ENCODE data around the gene SLC39A1.
"Not testable (repeated sequence)": the region's sequence is repeated elsewhere in the genome, so short reads cannot be mapped to it uniquely, and the experiment has no call there.

SLC39A1 gene

DNA sequence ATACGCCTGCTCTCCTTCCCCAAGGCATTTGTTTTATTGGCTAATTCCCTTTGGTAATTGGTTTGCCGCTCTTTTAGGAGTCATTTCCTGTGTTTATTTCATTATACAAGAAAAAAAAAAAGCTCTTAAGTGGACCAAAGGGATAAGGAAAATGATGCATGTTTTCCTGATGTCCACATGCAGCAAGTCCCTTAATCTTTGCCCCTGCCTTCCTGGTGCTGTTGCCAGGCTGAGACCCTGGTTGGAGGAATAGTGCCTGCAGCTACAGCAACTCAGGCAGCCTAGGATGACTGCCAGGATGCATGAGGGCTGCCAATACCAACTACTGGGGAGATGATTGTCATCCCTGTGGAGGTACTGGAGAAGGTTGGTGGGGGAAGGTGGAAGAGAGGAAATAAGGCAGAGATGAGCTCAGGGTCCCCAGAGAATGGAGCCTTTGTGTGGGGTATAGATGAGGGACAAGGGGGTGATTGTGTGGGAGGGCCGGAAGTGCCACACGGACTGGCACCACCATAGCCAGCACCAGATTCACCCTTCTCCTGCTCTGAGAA, 34.5 kb downstream of the SLC39A1 start:
- DNase-seq: no peak

DNA sequence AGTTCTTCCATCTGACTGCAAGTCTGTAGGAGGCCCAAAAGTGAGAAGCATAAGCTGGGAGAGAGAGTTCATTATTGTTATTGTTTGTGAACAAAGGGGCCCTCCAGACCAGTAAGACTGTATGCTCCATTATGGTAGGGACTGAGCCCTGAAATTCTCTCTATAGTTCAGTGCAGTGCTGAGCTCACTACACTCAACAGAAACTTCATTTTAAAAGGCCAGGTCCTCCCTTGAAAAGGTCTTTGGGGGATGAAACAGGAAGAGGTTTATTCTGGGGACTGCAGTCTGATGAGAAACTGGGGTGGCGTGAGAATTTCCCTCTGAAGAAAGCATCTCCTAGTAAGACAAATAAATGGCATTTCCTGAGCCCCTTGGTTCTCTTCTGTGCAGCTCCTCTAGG, 35.1 kb downstream of the SLC39A1 start:
- no peak for DNase-seq

DNA sequence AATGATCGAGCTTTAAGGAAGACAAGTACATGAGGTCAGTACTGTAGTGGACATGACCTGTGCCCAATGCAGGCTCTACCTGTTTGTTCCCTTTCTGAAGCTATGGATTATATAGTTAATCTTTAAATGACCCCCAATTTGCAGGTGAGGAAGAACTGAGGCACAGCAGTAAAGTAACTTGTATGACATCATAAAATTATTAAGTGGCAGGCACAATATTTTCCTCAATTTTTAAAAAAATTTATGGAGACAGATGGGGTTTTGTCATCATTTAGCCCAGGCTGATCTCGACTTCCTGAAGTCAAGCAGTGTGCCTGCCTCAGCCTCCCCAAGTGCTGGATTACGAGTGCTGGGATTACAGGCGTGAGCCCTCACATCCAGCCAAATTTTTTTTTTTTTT, 36.9 kb downstream of the SLC39A1 start:
- no peak for DNase-seq

DNA sequence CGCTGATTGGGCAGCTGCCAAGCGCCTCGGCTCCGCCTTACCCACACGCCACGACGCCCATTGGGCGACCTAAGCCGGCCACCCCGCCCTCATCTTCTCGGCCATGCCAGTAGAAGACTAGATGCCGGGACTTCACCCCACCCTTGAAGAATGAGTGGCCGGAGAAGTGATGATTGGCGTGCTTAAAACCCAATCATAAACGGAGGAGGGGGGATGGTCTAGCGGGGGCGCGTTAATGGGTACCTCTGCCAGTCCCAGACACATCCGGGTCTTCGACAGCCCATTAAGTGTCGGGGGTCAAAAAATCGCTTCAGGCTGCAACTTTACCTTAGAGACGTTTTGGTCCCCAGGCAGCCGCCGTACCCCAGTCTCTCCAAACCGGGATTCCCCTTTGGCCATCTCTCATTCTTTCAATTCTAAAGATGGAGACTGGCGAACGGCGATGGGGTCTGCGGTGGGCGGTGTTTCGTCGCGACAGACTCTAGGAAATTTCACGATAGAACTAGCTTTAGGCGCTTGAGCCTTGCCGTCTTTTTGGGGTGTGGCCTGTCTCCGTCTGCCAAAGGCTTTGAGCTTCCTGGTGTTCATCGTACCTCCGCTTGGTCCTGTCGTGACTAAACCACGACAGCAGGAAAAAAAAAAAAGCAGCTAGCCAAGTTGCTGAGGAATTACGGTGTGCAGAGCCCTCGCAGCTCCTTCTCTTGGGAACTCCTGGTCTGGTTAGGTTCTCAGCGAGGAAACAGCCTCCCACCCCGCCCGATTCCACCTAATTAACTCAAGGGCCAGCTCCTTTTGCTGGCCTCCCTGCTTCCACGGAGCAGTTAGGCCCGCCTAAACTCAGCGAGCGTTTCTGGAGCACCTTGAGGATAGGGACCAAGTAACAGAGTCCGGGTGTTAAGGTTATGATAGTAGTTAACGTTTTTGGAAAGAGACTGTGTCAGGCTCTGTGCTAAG, 40.1 kb downstream of the SLC39A1 start, which contains the start of gene GATAD2B:
GATAD2B (minus strand) TSS at position 1 of the 954 bp plus-strand sequence. CDS start 94,625 bp downstream, outside the sequence.
- peak; percentile 100 for DNase-seq

DNA sequence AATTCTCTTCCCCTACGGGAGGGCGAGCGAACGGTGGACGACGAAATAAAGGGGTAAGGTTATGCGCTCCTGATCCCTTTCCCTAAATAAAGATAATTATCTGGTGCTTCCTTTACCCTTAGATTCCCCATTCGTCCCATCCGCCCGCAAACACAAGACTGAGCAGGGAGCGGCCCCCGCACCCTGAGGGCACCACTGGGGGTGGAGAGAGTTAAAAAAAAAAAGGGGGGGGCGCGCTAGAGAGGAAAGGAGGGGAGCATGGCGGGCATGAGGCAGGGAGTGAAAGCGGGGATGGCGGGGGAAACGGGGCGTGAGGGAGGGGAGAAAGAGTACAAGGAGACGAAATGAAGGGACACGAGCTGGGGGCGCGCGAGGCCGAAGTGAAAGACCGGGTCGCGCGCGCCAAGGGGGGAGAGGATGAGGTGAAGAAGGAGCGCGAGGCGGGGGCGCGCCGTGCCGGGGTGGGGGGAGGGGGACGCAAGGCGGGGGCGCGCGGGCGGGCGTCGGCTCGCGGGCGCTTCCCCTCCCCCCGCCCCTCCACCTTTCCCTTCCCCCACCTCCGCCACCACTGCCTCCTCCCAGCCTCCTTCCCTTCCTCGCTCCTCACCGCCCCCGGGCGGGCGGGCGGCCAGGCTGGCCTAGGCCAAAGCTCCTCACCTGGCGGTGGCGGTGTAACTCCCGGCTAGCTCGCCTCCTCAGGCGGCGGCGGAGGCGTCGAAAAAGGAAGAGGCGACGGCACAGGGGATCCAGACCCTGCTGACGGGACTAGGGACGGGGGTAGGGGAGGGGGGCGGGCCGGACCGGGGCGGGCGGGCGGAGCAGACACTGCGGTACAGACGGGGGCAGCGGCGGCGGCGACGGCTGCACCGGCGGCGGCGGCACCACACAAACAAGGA, 41.0 kb downstream of the SLC39A1 start:
- no peak for DNase-seq

DNA sequence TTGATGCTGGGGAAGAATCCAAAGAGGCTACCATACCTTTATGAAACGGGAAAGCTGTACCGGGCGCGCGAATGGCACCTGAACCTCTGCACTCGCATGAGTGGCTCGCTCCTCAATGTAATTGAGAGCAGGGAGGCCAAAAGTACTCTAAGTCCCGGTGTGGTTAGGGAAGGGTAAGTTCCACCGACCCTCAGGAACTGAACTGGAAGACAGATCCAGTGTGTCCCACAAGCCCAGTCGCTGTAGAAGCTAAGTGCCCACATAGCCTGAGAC, 41.6 kb downstream of the SLC39A1 start:
- peak; percentile 6 for DNase-seq

DNA sequence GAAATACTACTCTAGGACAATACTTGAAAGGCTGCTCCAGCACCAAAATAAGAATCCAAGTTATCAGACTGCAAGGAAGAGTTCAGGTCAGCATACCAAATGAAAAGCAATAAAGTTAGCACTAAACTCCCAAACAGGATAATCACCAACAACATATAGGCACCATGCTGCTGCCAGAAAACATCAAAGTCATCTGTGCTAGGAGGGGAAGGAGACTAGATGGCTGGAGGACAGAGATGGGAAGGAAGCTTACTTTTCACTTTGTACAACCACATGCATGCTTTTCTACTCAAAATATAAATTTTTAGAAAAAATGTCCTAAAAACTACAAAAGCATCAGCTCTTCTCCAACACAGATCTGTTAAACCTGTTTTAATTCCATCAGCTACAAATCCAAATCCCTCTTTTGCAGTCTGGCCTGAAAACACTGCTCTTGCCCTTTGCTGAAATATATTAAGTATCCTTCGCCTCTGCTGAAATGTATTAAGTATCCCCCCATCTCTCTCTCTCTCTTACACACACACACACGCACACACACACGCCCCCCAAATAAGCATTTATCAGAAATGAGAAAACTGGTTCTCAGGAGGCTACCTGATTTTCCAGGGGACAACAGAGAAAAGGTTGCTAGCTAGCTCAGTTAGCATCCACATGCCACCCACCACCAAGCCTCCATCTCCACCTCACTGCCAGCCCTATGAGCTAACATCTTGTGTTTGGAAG, 42.1 kb downstream of the SLC39A1 start:
- DNase-seq: no peak

DNA sequence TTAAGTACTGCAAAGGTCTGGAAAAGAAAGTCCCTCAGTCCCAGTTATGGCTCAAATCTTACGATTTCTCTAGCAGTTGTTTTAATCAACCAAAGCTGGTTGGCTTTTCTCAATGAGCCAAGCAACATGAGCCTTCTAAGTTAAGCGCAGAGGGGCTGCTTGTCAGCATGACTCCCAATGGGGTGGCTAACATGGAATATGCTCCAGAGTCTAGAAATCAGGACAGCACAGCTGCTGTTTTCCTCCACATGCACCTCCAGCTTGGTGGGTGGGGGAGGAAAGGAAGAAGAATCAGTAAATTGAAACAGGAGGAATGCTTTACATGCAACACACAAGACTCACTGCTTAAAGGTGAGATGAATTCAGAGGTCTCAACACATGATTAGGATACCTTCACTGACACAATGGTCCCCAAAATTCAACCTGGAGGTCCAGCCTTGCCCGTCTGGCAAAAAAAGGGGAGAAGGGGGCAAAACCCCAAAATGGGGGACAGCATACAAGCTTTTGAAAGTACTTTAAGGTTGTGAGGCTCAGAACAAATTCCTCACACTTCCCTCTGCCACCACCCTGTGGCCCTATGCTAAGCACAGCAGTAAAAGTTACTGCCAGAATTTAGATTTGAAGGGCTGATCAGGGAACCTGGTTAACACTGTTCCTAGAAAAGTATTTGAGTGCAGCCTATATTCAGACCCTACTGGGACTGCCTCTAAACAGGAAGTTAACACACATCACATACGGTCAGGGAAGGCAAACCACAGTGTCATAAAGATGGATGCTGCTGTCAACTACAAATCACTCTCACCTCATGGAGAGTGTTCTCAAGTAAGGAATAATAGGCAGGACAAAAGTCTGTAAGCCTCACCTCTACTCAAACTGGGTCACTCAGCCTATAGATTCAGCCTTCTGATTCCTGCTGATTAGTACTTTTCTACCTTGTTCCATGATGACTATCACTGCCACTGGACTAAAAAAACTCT, 43.2 kb downstream of the SLC39A1 start:
- DNase-seq: peak; percentile 42

DNA sequence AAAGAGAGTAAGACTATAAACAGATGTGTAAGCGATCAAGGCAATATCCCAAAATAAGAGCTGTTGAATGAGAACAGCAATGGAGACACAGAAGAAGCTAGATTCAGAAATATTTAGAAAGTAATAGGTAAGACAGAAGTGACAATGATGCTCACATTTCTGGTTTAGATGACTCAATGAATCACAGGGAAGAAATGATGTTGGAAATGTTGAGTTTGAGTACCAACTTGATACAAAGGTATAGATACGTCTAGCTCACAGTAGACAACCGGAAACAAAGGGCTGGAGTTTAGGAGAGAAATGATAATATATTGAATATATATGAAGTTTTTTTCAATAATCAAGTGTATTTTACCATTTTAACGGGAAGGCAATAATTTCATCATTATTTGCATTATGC, 47.0 kb downstream of the SLC39A1 start:
- no peak for DNase-seq

DNA sequence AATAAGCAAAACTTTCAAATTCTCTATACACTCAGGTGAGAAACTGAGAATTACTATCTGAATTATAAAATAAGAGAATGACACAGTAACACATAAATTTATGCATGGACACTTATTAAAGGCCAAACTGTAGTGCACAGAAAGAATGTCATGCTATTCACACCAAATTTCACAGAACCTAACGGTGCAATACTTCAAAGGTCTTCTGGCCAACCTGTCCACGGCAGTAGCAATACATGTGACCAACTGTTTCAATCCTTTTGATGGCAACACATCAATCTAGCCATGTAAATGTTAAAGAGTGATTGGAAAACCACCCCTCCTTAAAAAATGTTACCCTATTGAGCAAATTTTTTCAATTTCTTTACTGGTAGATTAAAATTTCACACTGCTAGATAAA, 51.0 kb downstream of the SLC39A1 start:
- DNase-seq: no peak

DNA sequence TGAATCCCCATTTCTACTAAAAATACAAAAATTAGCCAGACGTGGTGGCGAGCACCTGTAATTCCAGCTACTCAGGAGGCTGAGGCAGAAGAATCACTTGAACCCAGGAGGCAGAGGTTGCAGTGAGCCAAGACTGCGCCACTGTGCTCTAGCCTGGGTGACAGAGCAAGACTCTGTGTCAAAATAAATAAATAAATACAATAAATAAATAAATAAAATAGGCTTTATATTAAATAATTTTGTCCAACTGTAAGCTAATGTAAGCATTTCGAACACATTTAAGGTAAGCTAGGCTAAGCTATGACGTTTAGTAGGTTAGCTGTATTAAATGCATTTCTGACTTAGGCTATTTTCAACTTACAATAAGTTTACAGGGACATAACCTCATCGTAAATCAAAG, 52.8 kb downstream of the SLC39A1 start:
- not testable (repeated sequence) for DNase-seq

Data from CD4-positive, alpha-beta T cell treated with Interleukin-12 subunit alpha and Interleukin-12 subunit beta, for 1 hour (primary cell).